HEK293 (cell line): ENCODE measurements around the gene LMOD3.

Experiments
- FEZF1 ChIP-seq: fragments of 450-650 bp; formaldehyde crosslinking; IDR thresholded peaks from 2 replicates; pipeline ENCODE4 v1.5.1; 2016; ENCODE audit warnings: missing biosample characterization, missing genetic modification characterization
- GLIS1 ChIP-seq: fragments of 450-650 bp; formaldehyde crosslinking; IDR thresholded peaks from 2 replicates; pipeline ENCODE4 v1.5.1; 2016; ENCODE audit warnings: missing biosample characterization, missing genetic modification characterization
- IKZF3 ChIP-seq: fragments of 450-650 bp; IDR thresholded peaks from 2 replicates; pipeline ENCODE4 v1.5.0; 2018; ENCODE audit warnings: missing biosample characterization, mild to moderate bottlenecking, missing genetic modification characterization, moderate library complexity
- INSM2 ChIP-seq: fragments of 450-650 bp; formaldehyde crosslinking; IDR thresholded peaks from 2 replicates; pipeline ENCODE4 v1.5.1; 2016; ENCODE audit warnings: missing biosample characterization, missing genetic modification characterization
- KLF10 ChIP-seq: fragments of 450-650 bp; IDR thresholded peaks from 2 replicates; pipeline ENCODE4 v1.5.1; 2018; ENCODE audit warnings: missing biosample characterization, mild to moderate bottlenecking, missing genetic modification characterization
- PATZ1 ChIP-seq: fragments of 450-650 bp; formaldehyde crosslinking; IDR thresholded peaks from 2 replicates; pipeline ENCODE4 v1.5.1; 2016; ENCODE audit warnings: missing biosample characterization, missing genetic modification characterization
- TCF7L2 ChIP-seq: IDR thresholded peaks from 2 replicates; pipeline ENCODE4 v1.6.1; 2011; ENCODE audit warnings: low read depth, mild to moderate bottlenecking, inconsistent platforms, low read length, moderate library complexity, borderline replicate concordance
- YY1 ChIP-seq: fragments of 450-650 bp; formaldehyde crosslinking; IDR thresholded peaks from 2 replicates; pipeline ENCODE4 v1.5.1; 2018; ENCODE audit warnings: missing biosample characterization, missing genetic modification characterization
- ZBTB44 ChIP-seq: fragments of 450-650 bp; IDR thresholded peaks from 2 replicates; pipeline ENCODE4 v1.5.1; 2018; ENCODE audit warnings: missing biosample characterization, mild to moderate bottlenecking, missing genetic modification characterization
- ZEB2 ChIP-seq: fragments of 450-650 bp; formaldehyde crosslinking; IDR thresholded peaks from 2 replicates; pipeline ENCODE4 v1.5.1; 2016; ENCODE audit warnings: missing biosample characterization, missing genetic modification characterization
- ZFP69B ChIP-seq: fragments of 450-650 bp; formaldehyde crosslinking; IDR thresholded peaks from 2 replicates; pipeline ENCODE4 v1.5.1; 2016; ENCODE audit warnings: missing biosample characterization, missing genetic modification characterization
- ZIC2 ChIP-seq: fragments of 450-650 bp; formaldehyde crosslinking; IDR thresholded peaks from 2 replicates; pipeline ENCODE4 v1.5.1; 2016; ENCODE audit warnings: missing biosample characterization, missing genetic modification characterization
- ZNF112 ChIP-seq: fragments of 450-650 bp; formaldehyde crosslinking; IDR thresholded peaks from 2 replicates; pipeline ENCODE4 v1.5.0; 2017; ENCODE audit warnings: missing biosample characterization, missing genetic modification characterization
- ZNF175 ChIP-seq: fragments of 450-650 bp; formaldehyde crosslinking; IDR thresholded peaks from 2 replicates; pipeline ENCODE4 v1.5.1; 2016; ENCODE audit warnings: missing biosample characterization, missing genetic modification characterization
- ZNF202 ChIP-seq: fragments of 450-650 bp; formaldehyde crosslinking; IDR thresholded peaks from 2 replicates; pipeline ENCODE4 v1.5.1; 2016; ENCODE audit warnings: missing biosample characterization, missing genetic modification characterization, borderline replicate concordance
- ZNF366 ChIP-seq: fragments of 450-650 bp; formaldehyde crosslinking; conservative IDR thresholded peaks from 2 replicates; pipeline ENCODE4 v1.5.1; 2016; ENCODE audit warnings: missing biosample characterization, missing genetic modification characterization
- ZNF37A ChIP-seq: fragments of 450-650 bp; IDR thresholded peaks from 2 replicates; pipeline ENCODE4 v1.5.1; 2018; ENCODE audit warnings: missing biosample characterization, missing genetic modification characterization
- ZNF488 ChIP-seq: fragments of 450-650 bp; formaldehyde crosslinking; IDR thresholded peaks from 2 replicates; pipeline ENCODE4 v1.5.1; 2016; ENCODE audit warnings: missing biosample characterization, missing genetic modification characterization
- ZNF629 ChIP-seq: fragments of 450-650 bp; formaldehyde crosslinking; IDR thresholded peaks from 2 replicates; pipeline ENCODE4 v1.5.1; 2017; ENCODE audit warnings: missing biosample characterization, missing genetic modification characterization
- ZNF639 ChIP-seq: fragments of 450-650 bp; formaldehyde crosslinking; IDR thresholded peaks from 2 replicates; pipeline ENCODE4 v1.5.1; 2016; ENCODE audit warnings: missing biosample characterization, missing genetic modification characterization
- ZNF692 ChIP-seq: fragments of 450-650 bp; formaldehyde crosslinking; IDR thresholded peaks from 2 replicates; pipeline ENCODE4 v1.5.1; 2016; ENCODE audit warnings: missing biosample characterization, missing genetic modification characterization
- ZNF837 ChIP-seq: fragments of 450-650 bp; formaldehyde crosslinking; IDR thresholded peaks from 2 replicates; pipeline ENCODE4 v1.5.1; 2016; ENCODE audit warnings: missing biosample characterization, missing genetic modification characterization
- ZSCAN30 ChIP-seq: fragments of 450-650 bp; IDR thresholded peaks from 2 replicates; pipeline ENCODE4 v1.5.1; 2018; ENCODE audit warnings: missing biosample characterization, mild to moderate bottlenecking, missing genetic modification characterization, moderate library complexity

LMOD3 gene

GRCh38 chr3:69082805-69083204, 39.6 kb downstream of the LMOD3 start (continued):
- TF ChIP-seq ZNF639 (tag by site-specific recombination) (0 out of 2 replicates have a peak, but pooled peaks have one; percentile 21), IKZF3 (tag by site-specific recombination) (peak; percentile 65), INSM2 (0 out of 2 replicates have a peak, but pooled peaks have one; percentile 42), ZIC2 (peak; percentile 83), ZNF837 (tag by site-specific recombination) (no peak), FEZF1 (tag by site-specific recombination) (peak; percentile 82), YY1 (tag by site-specific recombination) (no peak), ZEB2 (tag by site-specific recombination) (peak; percentile 65), ZNF366 (tag by site-specific recombination) (peak; percentile 41), ZFP69B (tag by site-specific recombination) (peak; percentile 78), ZNF112 (tag by site-specific recombination) (no peak), PATZ1 (tag by site-specific recombination) (peak; percentile 28; the same call in 1 of the 2 replicates), ZSCAN30 (tag by site-specific recombination) (no peak), ZNF488 (tag by site-specific recombination) (0 out of 2 replicates have a peak, but pooled peaks have one; percentile 26), KLF10 (tag by site-specific recombination) (peak; percentile 48), ZNF629 (peak; percentile 51), ZNF202 (no peak), TCF7L2 (peak; percentile 42; the same call in 1 of the 2 replicates), ZNF692 (tag by site-specific recombination) (peak; percentile 88), ZBTB44 (tag by site-specific recombination) (0 out of 2 replicates have a peak, but pooled peaks have one; percentile 7), GLIS1 (tag by site-specific recombination) (peak; percentile 55), ZNF175 (tag by site-specific recombination) (no peak), ZNF37A (no peak)
